Suprapubic skin (tissue), 4 donors: Measurements from ENCODE around the gene ARL8A. TPM values are rescaled to one million over a fixed set of nuclear protein-coding genes. Genes with fewer than 3 reads are reported as not detected.

ENCODE experiments used
- DNase-seq, 2 donors: peaks; one replicate each; pipeline ENCODE4 v3.0.0-alpha.2; 2019; ENCODE audit warnings: low spot score in 2 of 2
- H3K27ac ChIP-seq: fragments of 200-600 bp; sonication (generic); one replicate; pipeline ENCODE4 v1.5.1; 2019
- H3K27me3 ChIP-seq: fragments of 200-600 bp; sonication (generic); one replicate; pipeline ENCODE4 v1.5.1; 2019
- H3K36me3 ChIP-seq: fragments of 200-600 bp; sonication (generic); one replicate; pipeline ENCODE4 v1.5.1; 2019
- H3K4me1 ChIP-seq: fragments of 200-600 bp; sonication (generic); one replicate; pipeline ENCODE4 v1.5.1; 2019
- H3K4me3 ChIP-seq: fragments of 200-600 bp; sonication (generic); one replicate; pipeline ENCODE4 v1.5.1; 2019; ENCODE audit warnings: mild to moderate bottlenecking
- H3K9me3 ChIP-seq: fragments of 200-600 bp; sonication (generic); one replicate; pipeline ENCODE4 v1.5.1; 2019
- CTCF ChIP-seq, 2 donors: fragments of 200-600 bp in 1 of 2; fragments of 450-650 bp in 1 of 2; sonication (generic) in 1 of 2; IDR thresholded peaks; one replicate each; pipeline ENCODE4 v1.5.1; 2016 to 2019; ENCODE audit warnings: antibody characterized with exemption in 2 of 2, mild to moderate bottlenecking in 1 of 2, moderate library complexity in 1 of 2
- EP300 ChIP-seq: sonication (generic); formaldehyde crosslinking; IDR thresholded peaks from one replicate; pipeline ENCODE4 v1.6.1; 2017; ENCODE audit warnings: antibody characterized with exemption
- POLR2A ChIP-seq, 2 donors: fragments of 450-650 bp; IDR thresholded peaks; one replicate each; pipeline ENCODE4 v1.6.1; 2017; ENCODE audit warnings: antibody characterized with exemption in 2 of 2, mild to moderate bottlenecking in 2 of 2, moderate library complexity in 2 of 2
- POLR2AphosphoS5 ChIP-seq, 3 donors: sonication (generic); formaldehyde crosslinking; IDR thresholded peaks; one replicate each; pipeline ENCODE4 v1.6.1; 2017; ENCODE audit warnings: antibody characterized with exemption in 3 of 3
- WGBS: methylation state at CpG from one replicate; pipeline ENCODE4 v1.1.5; 2018; 5-methylcytosine and 5-hydroxymethylcytosine counted together
- total RNA-seq, 4 donors: library from RNA; depleted of rRNA; stranded (reverse); fragments of >200 nt; gene quantifications; one replicate each; pipeline ENCODE4 v1.1.0, GENCODE V29; 2016

ARL8A gene
- total RNA-seq, 4 donors from 2014 or later, result 41.1 to 46.3 (median 43.0) TPM

- Histone ChIP-seq H3K36me3 (no peaks in the 10 kb centered on the region), H3K27me3 (peaks cover 38% of the 10 kb centered on the region), H3K4me1 (peaks cover 17% of the 10 kb centered on the region), H3K27ac (no peak overlapping the region), H3K9me3 (no peaks in the 10 kb centered on the region), H3K4me3 (no peak overlapping the region)
- TF ChIP-seq POLR2AphosphoS5 (IDR thresholded peaks at IDR 0.05) (no peak), CTCF (IDR thresholded peaks at IDR 0.05) (no peak), POLR2A (IDR thresholded peaks at IDR 0.05) (no peak), EP300 (no peak)
- no peak for DNase-seq
- WGBS, result 82% methylated on average over 7 of the region's 7 CpGs
These were observed 45.6 kb upstream of the ARL8A start for GRCh38 chr1:202189918-202190715.

GRCh38 chr1:202189001-202189790 is 44.7 kb upstream of the ARL8A start:
- Histone ChIP-seq H3K27me3 (peaks cover 33% of the 10 kb centered on the region), H3K36me3 (no peaks in the 10 kb centered on the region), H3K27ac (no peak overlapping the region), H3K9me3 (no peaks in the 10 kb centered on the region), H3K4me3 (no peak overlapping the region), H3K4me1 (peaks cover 21% of the 10 kb centered on the region)
- 56% methylated on average over 16 of the region's 20 CpGs for WGBS
- peak; percentile 44 to 94 for TF ChIP-seq CTCF (IDR thresholded peaks at IDR 0.05)
- no peak for TF ChIP-seq POLR2AphosphoS5 (IDR thresholded peaks at IDR 0.05)
- no peak for TF ChIP-seq POLR2A (IDR thresholded peaks at IDR 0.05)
- TF ChIP-seq EP300, result no peak
- DNase-seq, result peak; percentile 79 to 84

GRCh38 chr1:202187697-202188407 is 43.3 kb upstream of the ARL8A start:
- no peak for DNase-seq
- WGBS, result 61% methylated on average over 4 of the region's 8 CpGs
- Histone ChIP-seq H3K4me1 (peaks cover 7% of the 10 kb centered on the region), H3K4me3 (no peak overlapping the region), H3K9me3 (no peaks in the 10 kb centered on the region), H3K27me3 (peaks cover 24% of the 10 kb centered on the region), H3K27ac (no peak overlapping the region), H3K36me3 (no peaks in the 10 kb centered on the region)
- TF ChIP-seq POLR2A (IDR thresholded peaks at IDR 0.05), result no peak
- no peak for TF ChIP-seq EP300
- no peak for TF ChIP-seq CTCF (IDR thresholded peaks at IDR 0.05)
- TF ChIP-seq POLR2AphosphoS5 (IDR thresholded peaks at IDR 0.05), result no peak

GRCh38 chr1:202187041-202187671 is 42.6 kb upstream of the ARL8A start:
- no peak for TF ChIP-seq POLR2AphosphoS5 (IDR thresholded peaks at IDR 0.05)
- no peak for TF ChIP-seq EP300
- TF ChIP-seq CTCF (IDR thresholded peaks at IDR 0.05), result no peak
- no peak for TF ChIP-seq POLR2A (IDR thresholded peaks at IDR 0.05)
- DNase-seq, result no peak
- peaks cover 19% of the 10 kb centered on the region for H3K27me3 ChIP-seq

More at GRCh38 chr1:202187041-202187671, 42.6 kb upstream of the ARL8A start:
- no peaks in the 10 kb centered on the region for H3K9me3 ChIP-seq
- H3K4me1 ChIP-seq, result peaks cover 6% of the 10 kb centered on the region
- WGBS, result 61% methylated on average over 7 of the region's 8 CpGs
- no peaks in the 10 kb centered on the region for H3K36me3 ChIP-seq
- no peak overlapping the region for H3K4me3 ChIP-seq
- no peak overlapping the region for H3K27ac ChIP-seq
